Stomach smooth muscle (tissue), 2 donors: ENCODE data around the gene GLTPD2.

Experiments
- H3K27ac ChIP-seq: one replicate; pipeline ENCODE4 v1.7.0; 2013; ENCODE audit warnings: mild to moderate bottlenecking, low read length, inconsistent platforms
- H3K27me3 ChIP-seq, 2 donors: one replicate each; pipeline ENCODE4 v1.7.0; 2013; ENCODE audit warnings: low read length in 2 of 2; ENCODE audit not compliant: insufficient read depth in 2 of 2, control insufficient read depth in 1 of 2
- H3K36me3 ChIP-seq, 2 donors: one replicate each; pipeline ENCODE4 v1.7.0; 2013; ENCODE audit warnings: low read length in 2 of 2; ENCODE audit not compliant: control insufficient read depth in 2 of 2, insufficient read depth in 2 of 2
- H3K4me1 ChIP-seq: one replicate; pipeline ENCODE4 v1.7.0; 2013; ENCODE audit warnings: low read length; ENCODE audit not compliant: control insufficient read depth, insufficient read depth
- H3K4me3 ChIP-seq, 2 donors: one replicate each; pipeline ENCODE4 v1.7.0; 2013; ENCODE audit warnings: low read length in 2 of 2
- H3K9ac ChIP-seq, 2 donors: one replicate each; pipeline ENCODE4 v1.7.0; 2013; ENCODE audit warnings: low read length in 2 of 2, mild to moderate bottlenecking in 1 of 2
- H3K9me3 ChIP-seq, 2 donors: one replicate each; pipeline ENCODE4 v1.7.0; 2013; ENCODE audit warnings: low read length in 2 of 2; ENCODE audit not compliant: control insufficient read depth in 2 of 2
- donor health status: healthy.
- donor health status: Pancreatic carcinoma.

GLTPD2 gene

DNA sequence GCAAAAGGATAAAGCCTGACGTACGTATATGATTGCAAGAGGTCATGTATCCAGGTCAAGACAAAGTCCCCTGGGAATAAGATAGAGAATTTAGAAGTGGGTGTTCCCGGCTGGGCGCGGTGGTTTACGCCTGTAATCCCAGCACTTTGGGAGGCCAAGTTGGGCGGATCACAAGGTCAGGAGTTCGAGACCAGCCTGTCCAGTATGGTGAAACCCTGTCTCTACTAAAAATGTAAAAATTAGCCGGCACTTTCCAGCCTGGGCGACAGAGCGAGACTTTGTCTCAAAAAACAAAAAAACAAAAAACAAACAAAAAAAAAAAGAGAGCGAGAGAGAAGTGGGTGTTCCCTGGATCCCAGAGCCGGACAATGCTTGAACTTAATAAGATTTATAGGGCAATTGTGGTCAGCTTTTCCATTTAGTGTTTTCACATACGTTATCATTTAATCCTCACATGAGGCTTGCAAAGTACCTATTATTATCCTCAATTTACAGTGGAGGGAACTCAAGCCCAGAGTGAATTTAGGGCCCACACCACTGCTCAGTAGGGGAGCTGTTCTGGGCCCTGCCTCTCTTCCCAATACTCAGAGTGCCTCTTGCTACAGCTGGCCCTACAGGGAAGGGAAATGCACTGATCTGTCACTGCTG, 481 bp upstream of the GLTPD2 start:
- peak overlapping the region in 1 of 2 donors; percentile 21 for H3K9ac ChIP-seq
- H3K4me1 ChIP-seq: peaks cover 35% of the 10 kb centered on the region
- H3K4me3 ChIP-seq: peak overlapping the region in 1 of 2 donors; percentile 86
- H3K9me3 ChIP-seq: no peaks in the 10 kb centered on the region
- peaks cover 10 to 13% of the 10 kb centered on the region in 2 donors for H3K27me3 ChIP-seq
- no peaks in the 10 kb centered on the region for H3K36me3 ChIP-seq
- no peak overlapping the region for H3K27ac ChIP-seq

DNA sequence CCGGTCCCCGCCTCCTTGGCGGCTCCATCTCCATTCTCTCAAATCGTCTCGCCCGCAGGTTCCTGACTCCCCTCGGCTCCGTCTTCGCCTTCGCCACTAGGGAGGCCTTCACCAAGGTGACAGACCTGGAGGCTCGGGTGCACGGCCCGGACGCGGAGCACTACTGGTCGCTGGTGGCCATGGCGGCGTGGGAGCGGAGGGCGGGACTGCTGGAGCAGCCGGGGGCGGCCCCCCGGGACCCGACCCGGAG, 862 bp downstream of the GLTPD2 start:
- peaks cover 35% of the 10 kb centered on the region for H3K4me1 ChIP-seq
- H3K4me3 ChIP-seq: peak overlapping the region; percentile 77 to 86

DNA sequence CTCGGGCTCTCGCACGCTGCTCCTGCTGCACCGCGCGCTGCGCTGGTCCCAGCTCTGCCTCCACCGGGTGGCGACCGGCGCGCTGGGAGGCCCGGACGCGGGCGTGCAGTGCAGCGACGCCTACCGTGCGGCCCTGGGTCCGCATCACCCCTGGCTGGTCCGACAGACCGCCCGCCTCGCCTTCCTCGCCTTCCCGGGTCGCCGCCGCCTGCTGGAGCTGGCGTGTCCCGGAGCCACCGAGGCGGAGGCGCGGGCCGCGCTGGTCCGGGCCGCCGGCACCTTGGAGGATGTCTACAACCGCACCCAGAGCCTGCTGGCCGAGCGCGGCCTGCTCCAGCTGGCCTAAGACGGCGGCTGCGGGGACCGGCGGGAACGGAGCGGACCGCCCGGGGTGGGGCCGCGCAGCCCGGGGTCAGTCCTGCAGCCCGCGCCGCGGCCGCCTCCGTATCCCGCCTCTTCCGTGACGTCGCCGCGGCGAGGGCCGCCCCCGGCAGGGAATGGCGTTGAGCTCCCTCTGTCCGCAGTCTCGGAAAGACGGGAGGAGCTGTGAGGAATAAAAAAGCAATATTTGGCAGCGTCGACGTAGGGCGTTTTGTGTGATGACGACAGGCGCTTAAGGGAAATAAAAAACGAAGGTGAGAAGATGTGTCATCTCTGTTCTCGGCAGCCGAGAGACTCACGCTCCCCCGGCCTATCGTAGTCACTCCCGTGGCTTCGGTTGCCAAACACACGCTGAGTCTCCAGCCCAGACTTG, 1.4 kb downstream of the GLTPD2 start:
- Histone ChIP-seq H3K4me3 (peak overlapping the region; percentile 77 to 86), H3K27ac (peak overlapping the region; percentile 84), H3K9ac (peak overlapping the region; percentile 85 to 87), H3K9me3 (no peaks in the 10 kb centered on the region), H3K36me3 (no peaks in the 10 kb centered on the region), H3K4me1 (peaks cover 34% of the 10 kb centered on the region), H3K27me3 (peaks cover 3 to 7% of the 10 kb centered on the region in 2 donors)

More for the DNA sequence above, 862 bp downstream of the GLTPD2 start:
- Histone ChIP-seq H3K27ac (peak overlapping the region; percentile 84), H3K36me3 (no peaks in the 10 kb centered on the region), H3K27me3 (peaks cover 5 to 7% of the 10 kb centered on the region in 2 donors), H3K9ac (peak overlapping the region; percentile 85 to 87), H3K9me3 (no peaks in the 10 kb centered on the region)

DNA sequence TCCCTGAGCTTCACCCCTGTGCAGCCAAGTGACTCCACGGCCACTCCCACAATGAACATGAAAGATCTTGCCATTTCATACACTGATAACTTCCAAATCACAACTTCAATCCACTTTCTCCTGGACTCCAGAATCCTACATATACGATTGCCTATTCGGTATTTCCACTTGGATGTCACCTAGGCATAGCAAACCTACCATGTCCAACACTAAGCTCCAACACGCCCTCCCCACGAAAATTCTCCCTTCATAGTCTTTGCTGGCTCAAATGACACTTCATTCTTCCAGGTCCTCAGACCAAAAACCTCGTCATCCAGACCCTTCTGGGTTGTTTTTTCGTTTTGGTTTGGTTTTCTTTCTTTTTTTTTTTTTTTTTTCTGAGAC, 1.9 kb downstream of the GLTPD2 start:
- no peaks in the 10 kb centered on the region for H3K9me3 ChIP-seq
- H3K4me1 ChIP-seq: peaks cover 28% of the 10 kb centered on the region
- peak overlapping the region; percentile 84 for H3K27ac ChIP-seq
- H3K36me3 ChIP-seq: no peaks in the 10 kb centered on the region
- H3K9ac ChIP-seq: peak overlapping the region; percentile 85 to 87
- H3K4me3 ChIP-seq: peak overlapping the region; percentile 77 to 86
- H3K27me3 ChIP-seq: peaks cover 1 to 2% of the 10 kb centered on the region in 2 donors

DNA sequence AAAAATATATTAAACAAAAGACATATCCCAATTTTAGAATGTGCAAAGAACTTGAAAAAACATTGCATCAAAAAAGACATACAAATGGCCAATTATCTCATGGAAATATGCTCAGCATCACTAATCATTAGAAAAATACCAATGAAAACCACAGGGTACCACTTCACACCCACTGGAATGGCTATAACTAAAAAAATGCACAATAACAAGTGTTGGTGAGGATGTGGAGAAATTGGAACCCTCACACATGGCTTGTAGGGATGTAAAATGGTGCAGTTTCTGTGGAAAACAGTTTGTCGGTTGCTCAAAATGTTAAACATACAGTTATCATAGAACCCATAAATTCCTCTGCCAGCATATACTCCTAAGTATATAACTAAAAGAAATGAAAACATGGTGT, 6.4 kb downstream of the GLTPD2 start:
- H3K9ac ChIP-seq: no peak overlapping the region
- H3K36me3 ChIP-seq: peaks cover 16 to 17% of the 10 kb centered on the region in 2 donors
- H3K9me3 ChIP-seq: no peaks in the 10 kb centered on the region
- H3K4me3 ChIP-seq: peak overlapping the region in 1 of 2 donors; percentile 100
- no peaks in the 10 kb centered on the region for H3K27me3 ChIP-seq
- peaks cover 16% of the 10 kb centered on the region for H3K4me1 ChIP-seq
- H3K27ac ChIP-seq: no peak overlapping the region

DNA sequence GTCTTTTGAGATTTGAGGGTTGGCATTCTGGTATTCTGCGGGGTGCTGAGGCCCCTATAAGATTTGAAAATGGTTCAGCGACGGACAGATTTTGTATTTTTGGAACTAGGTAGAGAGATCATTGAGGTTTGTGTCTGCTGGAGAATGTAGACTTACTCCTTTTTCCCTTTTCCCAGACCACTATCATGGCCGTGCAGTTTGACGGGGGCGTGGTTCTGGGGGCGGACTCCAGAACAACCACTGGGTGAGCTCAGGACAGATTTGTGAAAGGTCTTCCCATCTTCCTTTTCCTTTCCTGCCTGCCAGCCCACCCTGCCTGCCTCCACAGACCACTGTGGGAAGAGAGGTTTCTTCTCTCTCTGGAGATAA, 7.8 kb downstream of the GLTPD2 start:
- Histone ChIP-seq H3K27ac (peak overlapping the region; percentile 67), H3K4me1 (peaks cover 12% of the 10 kb centered on the region), H3K27me3 (no peaks in the 10 kb centered on the region), H3K9ac (peak overlapping the region; percentile 90 to 96), H3K9me3 (no peaks in the 10 kb centered on the region), H3K36me3 (peaks cover 16 to 17% of the 10 kb centered on the region in 2 donors), H3K4me3 (peak overlapping the region; percentile 92 to 100)

DNA sequence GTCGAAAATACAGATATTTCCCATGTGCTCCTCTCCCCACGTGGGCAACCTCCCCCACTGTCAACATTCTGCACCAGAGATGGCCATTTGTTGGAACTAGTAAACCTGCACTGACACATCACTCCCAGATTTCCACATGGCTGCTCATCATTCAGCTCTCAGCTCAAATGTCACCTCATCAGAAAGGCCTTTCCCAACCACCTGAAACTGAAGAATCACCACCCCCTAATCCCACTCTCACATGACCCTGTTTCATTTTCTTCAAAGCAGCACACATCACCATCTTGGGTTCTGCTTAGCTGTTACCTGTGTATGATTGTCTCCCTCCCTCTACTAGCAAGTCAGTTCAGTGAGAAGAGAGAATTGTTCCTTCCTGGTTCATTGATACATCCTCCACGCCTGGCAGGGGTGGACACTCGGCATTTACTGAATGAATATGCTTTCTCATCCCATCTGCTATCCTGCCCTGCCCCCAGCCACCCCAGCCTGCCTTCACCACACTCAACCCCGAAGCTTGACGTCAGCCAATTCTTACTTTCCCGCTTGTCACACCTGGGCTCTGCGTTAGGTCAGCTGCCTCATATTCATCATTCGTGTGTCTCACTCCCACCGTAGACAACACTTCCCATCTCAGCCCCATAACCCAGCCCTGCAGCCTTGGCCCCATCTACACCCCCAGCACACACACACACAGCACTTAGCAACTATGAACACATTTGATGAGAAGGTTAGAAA, 11.9 kb downstream of the GLTPD2 start:
- no peak overlapping the region for H3K27ac ChIP-seq
- no peak overlapping the region for H3K4me3 ChIP-seq
- H3K36me3 ChIP-seq: peaks cover 16 to 17% of the 10 kb centered on the region in 2 donors
- H3K9ac ChIP-seq: no peak overlapping the region
- H3K9me3 ChIP-seq: no peaks in the 10 kb centered on the region
- no peaks in the 10 kb centered on the region for H3K27me3 ChIP-seq
- H3K4me1 ChIP-seq: peaks cover 12% of the 10 kb centered on the region

DNA sequence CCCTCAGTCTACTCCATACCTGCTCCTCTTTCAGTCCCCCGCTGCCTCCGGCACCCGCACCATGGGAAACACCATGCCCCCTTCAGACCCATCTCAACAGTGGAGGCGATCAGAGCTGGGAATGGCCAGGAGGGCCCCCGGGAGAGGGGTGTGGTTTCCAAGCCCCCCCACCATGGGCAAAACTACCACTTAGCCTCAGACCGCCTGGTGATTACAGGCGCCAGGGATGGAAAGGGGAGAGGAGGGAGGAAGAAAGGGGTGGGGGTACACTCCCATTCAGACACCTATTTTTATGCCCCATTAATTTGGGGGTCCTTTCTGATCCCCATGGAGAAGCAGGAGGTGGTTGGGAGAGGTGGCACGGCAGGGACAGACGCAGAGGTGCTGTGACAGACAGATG, 13.5 kb downstream of the GLTPD2 start, which contains the start of gene C17orf114:
TSS of gene C17orf114 (minus strand) at position 101 of the 400 bp plus-strand sequence.
- H3K36me3 ChIP-seq: peaks cover 16 to 17% of the 10 kb centered on the region in 2 donors
- H3K4me3 ChIP-seq: no peak within 1 kb of the TSS
- H3K9me3 ChIP-seq: no peaks in the 10 kb centered on the region
- H3K27me3 ChIP-seq: no peaks in the 10 kb centered on the region
- H3K4me1 ChIP-seq: peaks cover 1% of the 10 kb centered on the region
- no peak within 1 kb of the TSS for H3K9ac ChIP-seq
- H3K27ac ChIP-seq: no peak within 1 kb of the TSS

DNA sequence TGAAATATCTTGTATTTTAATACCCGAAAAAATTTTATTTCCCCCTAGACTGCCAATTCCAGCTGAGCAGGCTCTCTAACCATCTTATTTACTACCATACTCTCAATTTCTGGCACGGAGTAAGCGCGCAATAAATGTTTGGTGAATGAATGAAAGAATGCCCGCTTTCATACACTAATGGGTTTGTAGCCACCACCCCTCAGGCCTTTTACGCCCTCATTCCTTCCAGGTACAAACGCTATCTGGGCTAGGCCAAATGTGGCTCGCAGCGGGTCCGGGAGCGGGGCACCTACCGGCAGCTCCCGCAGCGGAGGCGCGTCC, 17.7 kb downstream of the GLTPD2 start:
- H3K9me3 ChIP-seq: no peaks in the 10 kb centered on the region
- peaks cover 0 to 2% of the 10 kb centered on the region in 2 donors for H3K36me3 ChIP-seq
- no peaks in the 10 kb centered on the region for H3K27me3 ChIP-seq
- H3K4me1 ChIP-seq: peaks cover 13% of the 10 kb centered on the region
- H3K9ac ChIP-seq: peak overlapping the region; percentile 59 to 69
- peak overlapping the region; percentile 69 to 77 for H3K4me3 ChIP-seq
- no peak overlapping the region for H3K27ac ChIP-seq

DNA sequence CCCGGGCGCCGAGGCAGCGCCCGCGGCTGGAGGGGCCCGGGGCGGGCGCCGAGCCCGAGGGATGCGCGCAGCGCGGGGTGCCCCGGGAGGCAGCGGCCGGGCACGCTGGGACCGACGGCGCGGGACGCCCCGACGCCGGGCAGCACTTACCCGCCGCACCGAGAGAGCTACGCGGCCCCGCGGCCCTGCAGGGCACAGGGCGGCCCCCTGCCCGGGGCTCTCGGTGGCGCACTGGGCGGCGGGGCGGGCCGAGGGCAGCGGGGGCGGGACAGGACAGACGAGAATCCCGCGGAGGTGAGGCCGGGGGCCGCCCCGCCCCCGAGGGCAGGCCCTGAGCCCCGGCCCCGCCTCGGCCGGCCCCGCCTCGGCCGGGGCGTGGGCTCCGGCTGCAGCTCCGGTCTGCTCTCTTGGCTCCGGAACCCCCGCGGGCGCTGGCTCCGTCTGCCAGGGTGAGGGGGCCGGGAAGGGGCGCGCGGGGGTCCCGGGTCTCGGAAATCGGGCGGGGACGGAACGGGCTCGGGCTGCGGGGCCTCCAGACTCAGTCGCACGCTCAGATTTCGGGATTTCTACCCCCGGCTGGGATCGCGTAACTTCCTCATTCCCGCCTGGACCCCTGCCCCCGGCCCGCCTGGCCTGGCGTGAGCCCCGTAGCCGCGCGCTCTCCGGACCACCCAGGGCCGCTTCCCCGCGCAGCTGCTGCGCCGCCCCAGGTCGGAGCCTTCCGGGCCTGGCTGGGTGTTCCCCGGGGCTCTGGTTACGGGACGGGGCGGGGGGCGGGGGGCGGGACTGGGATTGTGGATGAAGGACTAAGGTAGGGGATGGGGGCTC, 18.2 kb downstream of the GLTPD2 start, which contains the start of gene PLD2:
TSS of gene PLD2 (plus strand) at position 376 of the 828 bp plus-strand sequence. CDS start 621 bp downstream, outside the sequence.
- H3K4me1 ChIP-seq: peaks cover 13% of the 10 kb centered on the region
- H3K27me3 ChIP-seq: no peaks in the 10 kb centered on the region
- H3K27ac ChIP-seq: no peak within 1 kb of the TSS
- H3K4me3 ChIP-seq: peak within 1 kb of the TSS; percentile 69 to 77
- peaks cover 0 to 4% of the 10 kb centered on the region in 2 donors for H3K36me3 ChIP-seq
- peak within 1 kb of the TSS; percentile 59 to 69 for H3K9ac ChIP-seq
- no peaks in the 10 kb centered on the region for H3K9me3 ChIP-seq
